SK-N-DZ (cell line): ENCODE measurements around the gene DPAGT1.
A peak's percentile ranks its signal among the peaks of the same experiment; 100 is the strongest.
"Not testable (repeated sequence)": the region's sequence is repeated elsewhere in the genome, so short reads cannot be mapped to it uniquely, and the experiment has no call there.

ENCODE experiments used
- DNase-seq: peaks from one replicate; pipeline ENCODE4 v3.0.0-alpha.2; 2015; ENCODE audit warnings: low spot score

Gene DPAGT1

DNA sequence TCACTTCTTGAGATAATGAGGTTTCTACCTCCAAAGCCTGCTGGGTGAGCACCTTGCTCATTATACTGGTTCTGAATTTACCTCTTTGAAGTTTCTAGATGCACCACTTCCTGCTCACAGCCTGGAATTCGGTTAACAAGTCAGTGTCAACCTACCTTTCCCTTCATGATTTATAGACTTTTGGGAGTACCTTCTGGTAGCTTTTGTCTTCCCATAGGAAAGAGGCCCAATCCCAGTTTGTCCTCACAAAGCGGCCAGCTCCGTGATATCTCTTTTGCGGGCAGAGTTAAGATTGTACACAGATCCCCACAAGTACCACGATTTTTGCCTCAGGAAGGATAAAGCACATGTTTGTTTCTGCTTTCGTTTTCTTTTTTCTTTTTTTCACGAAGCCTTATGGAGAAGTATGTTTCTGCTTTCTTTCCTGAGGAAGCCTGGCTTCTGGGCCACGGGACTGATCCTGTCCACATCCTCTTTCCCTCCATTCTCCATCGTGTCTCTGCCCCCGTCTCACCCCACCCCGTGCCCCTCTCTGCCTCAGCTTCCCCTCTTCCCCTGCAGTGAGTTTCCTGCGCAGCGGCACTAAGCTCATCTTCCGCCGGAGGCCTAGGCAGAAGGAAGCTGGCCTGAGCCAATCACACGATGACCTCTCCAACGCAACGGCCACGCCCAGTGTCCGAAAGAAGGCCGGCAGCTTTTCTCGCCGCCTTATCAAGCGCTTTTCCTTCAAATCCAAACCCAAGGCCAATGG lies 14.0 kb upstream of the DPAGT1 start:
- no peak for DNase-seq

DNA sequence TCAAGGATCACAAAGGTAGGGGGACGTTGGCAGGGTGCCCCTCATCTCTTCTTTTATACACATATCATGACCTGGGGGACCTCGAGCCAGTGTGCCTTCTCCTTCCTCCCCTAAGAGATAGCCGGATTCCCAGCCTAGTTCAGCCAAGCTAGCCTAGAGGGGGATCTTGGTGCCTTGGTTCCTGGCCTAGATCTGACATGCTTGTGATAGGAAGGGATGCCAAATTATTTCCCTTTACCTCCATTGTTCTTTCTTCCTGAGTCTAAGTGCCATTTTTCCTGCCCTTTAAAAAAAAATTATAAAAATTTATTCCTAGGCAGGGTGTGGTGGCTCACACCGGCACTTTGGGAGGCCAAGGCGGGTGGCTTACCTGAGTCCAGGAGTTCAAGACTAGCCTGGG lies 12.7 kb upstream of the DPAGT1 start:
- DNase-seq = no peak

- DNase-seq = no peak
Measured at GRCh38 chr11:119113716-119114115, 12.1 kb upstream of the DPAGT1 start.

- no peak for DNase-seq
Measured at GRCh38 chr11:119112314-119113020, 10.8 kb upstream of the DPAGT1 start.

DNA sequence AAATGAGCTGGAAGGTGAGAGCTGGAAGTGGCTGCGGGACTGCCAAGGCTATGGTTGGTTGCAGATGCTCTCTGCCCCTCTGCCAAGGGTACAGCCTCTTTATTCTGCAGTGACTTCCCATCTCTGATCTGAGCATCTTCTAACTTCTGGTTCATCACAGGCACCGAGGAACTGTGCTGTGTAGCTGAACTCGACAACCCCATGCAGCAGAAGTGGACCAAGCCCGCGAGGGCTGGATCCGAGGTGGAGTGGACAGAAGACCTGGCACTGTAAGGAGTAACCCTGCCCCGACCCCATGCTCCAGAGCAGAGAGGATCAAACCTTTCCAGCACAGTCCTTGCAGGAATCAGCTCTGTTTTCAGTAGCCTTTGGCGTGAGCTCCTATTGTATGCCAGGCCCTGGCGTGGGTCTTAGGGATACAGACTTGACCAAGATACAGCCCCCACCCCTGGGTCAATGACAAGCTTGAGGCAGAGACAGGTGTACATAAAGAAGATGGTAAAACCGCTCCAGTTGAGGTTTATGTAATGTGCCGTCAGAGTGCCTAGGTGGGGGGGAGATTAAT lies 9.8 kb upstream of the DPAGT1 start:
- no peak for DNase-seq

- no peak for DNase-seq
Measured at GRCh38 chr11:119110439-119110838, 8.8 kb upstream of the DPAGT1 start.

DNA sequence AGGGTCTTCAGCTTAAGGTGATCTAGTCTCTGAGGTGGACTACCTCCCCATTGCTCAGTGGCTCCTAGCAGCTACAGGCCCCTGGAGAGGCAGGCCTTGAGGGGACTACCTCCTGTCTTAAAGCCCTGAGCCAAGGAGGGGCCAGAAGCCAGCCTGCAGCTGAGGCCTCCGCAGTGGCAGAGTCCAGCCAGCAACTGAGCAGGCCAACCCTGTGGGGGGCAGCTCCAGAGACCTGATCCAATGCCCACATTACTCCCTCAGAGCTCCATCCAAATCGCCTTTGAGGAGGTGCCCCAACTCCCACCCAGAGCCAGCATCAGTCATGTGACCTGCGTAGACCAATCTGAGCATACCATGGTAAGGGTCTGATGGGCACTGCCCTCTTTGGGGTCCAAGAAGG lies 8.2 kb upstream of the DPAGT1 start:
- DNase-seq = no peak

DNA sequence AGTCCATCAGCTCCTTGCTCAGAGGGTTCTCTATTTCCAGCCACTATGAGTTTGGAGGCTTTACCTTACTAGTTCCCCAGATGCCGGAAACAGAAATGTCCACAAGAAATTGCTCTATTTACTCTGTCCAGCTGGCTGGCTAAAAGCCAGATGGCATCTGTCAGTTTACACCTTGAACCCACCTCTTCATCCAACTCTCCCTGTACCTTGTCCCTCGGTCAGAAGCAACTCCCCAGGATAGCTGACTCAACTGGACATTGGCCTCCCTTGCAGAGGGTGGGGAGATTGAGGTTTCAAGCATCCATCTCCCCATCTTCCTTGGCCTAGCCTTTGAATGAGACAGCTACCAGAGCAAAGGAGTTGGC lies 7.2 kb upstream of the DPAGT1 start:
- no peak for DNase-seq

DNA sequence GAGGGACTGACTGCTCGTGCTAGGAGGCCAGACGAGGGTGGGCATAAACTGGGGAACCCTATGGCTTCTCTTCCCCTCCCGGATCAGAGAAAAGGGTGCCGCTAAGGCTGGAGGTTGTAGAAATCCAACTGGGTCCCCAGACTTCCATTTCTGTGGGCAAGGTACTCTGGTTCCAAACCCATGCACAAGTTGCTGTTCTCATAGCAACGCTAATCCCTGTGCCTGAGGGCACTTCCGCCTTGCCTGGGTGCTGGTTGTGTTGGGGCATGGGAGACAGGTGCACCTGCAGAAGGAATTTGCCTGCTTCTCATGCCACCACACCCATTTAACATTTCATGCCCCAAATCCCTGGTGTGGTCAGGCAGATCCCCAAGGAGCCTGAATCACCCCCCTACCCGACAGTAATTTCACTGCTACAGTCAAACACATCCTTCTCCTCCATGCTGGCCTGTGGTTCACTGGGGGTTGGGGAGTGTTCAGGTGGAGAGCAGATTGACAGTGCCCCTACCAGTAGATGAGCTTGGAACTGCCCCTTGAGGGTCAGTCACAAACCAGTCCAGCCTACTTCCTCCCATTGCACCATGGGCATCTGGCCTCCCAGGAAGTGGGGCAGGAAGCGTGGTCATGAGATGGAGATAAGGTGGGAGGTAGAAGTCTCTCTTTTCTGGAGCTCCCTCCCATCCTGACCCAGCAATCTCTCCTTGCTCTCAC lies 6.6 kb upstream of the DPAGT1 start:
- no peak for DNase-seq

DNA sequence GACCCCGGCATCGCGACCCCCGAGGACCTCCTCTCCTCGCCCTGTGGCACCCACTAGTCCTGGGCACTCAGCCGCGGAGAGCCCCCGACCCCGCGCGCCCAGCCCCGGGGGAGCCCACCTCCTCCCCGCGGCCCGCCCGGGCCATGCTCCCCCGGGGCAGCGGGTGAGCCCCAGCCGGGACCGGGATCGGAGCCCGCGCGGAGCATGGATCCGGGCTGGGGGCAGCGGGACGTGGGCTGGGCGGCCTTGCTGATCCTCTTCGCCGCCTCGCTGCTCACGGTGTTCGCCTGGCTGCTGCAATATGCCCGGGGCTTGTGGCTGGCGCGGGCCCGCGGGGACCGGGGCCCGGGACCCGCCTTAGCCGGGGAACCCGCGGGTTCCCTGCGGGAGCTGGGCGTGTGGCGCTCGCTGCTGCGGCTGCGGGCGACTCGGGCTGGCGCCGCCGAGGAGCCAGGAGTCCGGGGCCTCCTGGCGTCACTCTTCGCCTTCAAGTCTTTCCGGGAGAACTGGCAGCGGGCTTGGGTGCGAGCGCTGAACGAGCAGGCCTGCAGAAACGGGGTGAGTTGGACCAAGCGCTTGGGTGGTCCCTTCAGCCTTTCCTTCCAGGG lies 6.0 kb upstream of the DPAGT1 start:
- DNase-seq = no peak

DNA sequence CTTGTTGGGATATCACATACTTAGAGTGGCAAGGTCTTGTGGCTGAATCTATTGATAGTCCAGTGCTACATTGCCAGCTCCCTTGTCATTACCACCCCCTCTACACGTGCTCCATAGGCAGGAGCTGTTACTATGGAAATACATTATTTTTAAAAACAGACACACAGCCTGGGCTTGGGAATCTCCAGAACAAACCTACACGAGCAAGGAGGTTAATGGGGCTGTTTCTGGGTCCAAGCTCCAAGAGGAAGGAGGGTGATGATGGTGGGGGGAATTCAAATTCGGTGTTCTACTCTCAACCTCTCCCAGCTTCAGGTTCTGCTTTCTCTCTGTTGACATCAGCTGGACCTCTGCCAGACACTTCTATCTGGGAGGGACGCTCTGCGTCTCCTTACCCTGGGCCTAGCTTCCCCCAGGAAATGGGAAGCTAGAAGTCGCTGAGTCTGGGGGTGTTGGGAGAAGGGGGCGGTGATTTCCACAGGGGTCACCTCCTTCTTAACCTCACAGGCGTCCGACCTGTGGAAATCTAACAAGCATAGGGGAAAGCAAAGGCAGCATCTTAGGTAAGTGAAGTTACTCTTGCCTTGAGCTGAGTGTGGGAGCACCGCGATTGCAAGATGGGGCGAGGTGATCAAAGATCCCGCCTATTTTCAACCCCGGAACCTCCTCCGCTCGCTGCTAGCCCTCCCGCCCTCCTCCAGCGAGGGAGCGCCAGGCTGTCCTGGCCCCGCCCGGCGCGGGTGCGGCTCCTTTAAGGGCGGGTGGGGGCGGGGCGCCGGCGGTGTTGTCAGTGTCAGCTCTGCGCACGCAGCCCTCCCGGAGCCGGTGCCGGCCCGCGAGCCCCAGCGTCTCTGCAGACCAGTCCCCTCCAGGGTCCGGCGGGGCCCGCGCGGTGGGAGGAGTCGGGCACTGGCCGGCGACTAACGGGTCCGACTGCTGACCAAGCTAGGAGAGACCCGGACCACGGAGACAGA lies 5.2 kb upstream of the DPAGT1 start, which contains the start of gene C2CD2L:
C2CD2L (plus strand) TSS at position 781 of the 974 bp plus-strand sequence. CDS start 398 bp downstream, outside the sequence.
- peak; percentile 79 for DNase-seq

- no peak for DNase-seq
Measured at GRCh38 chr11:119103793-119104192, 2.1 kb upstream of the DPAGT1 start.

DNA sequence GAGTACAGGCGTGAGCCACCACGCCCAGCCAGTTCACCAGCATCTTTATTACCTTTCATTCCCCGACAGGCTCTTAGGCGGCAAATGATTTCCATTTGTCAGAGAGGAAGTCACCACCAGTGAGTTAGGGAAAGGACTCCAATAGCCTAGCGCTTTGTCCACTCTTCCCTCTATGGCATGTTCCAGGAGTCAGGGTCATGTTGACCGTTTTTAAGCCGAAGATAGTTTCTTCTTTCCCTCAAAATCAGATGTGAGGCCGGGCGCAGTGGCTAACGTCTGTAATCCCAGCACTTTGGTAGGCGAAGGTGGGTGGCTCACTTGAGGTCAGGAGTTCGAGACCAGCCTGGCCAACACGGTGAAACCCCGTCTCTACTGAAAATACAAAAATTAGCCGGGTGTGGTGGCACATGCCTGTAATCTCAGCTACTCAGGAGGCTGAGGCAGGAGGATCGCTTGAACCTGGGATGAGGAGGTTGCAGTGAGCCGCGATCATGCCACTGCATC lies 1.6 kb upstream of the DPAGT1 start:
- not testable (repeated sequence) for DNase-seq

DNA sequence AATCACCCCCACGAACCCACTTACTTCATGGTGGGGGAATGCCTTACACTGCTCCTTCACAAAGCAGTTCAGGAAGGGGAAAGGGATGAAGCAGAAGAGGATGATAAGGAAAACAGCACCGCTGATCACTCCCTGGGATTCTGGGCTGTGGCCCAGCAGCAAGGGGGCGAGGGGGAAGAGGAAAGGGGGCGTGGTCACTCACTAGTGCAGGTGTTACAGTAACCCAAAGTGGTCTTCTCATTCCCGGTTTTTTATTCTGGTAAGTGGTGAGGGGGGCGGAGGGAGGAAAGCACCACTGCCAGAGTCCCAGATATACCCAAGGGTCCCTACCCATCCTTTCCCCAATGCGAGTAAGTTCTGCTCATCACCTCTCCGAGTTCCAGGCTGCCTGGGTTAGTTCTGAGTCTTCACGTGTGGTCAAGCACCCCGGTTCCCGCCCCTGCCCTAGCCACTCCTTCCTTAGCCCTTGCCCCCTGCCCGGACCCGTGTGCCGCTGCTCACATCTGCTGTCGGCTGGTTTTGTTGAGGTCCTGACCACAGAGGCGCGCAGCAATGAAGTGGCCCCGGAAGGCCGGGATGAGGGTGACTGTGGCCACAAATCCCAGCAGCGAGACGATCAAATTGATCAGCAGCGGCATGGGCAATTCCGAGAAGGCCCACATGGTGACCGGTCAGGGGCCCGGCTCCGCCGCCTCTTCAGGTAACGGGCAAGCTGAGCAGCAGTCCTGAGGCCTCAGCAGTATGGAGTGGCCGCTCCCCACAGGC lies 477 bp downstream of the DPAGT1 start:
- DNase-seq = no peak

DNA sequence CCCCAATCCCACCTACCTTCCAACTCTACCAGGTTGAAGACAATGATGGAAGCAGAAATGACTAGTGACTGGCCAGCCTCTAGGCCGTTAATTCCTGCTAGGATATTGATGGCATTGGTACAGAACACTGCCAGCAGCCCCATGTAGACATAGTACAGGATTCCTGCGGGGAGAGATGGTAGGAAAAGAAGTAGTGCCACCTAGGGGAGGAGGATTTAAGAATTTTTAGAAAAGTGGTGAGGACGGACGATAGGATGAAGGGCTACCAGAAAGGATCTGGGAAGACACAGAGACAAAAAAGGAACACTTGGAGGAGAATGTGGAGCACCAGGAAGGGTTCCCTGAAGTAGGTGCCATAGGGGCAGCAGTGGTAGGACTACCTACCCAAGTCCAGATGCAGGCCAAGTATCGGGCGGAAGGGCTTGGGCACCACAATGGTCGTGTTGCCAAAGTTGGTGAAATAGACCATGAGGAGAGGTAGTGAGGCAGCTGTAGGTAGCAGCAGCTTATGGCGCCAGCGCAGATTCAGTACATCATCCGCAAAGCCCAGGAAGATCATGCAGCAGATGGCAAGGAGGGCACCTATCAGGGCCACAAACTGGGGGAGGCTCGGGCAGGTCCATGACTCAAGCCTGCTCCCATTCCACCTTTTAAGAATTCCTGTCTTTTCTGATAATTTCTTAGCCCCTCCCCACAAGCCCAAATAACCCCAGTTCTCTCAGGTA lies 1.2 kb downstream of the DPAGT1 start:
- no peak for DNase-seq

- DNase-seq = no peak
Measured at GRCh38 chr11:119099711-119100110, 1.9 kb downstream of the DPAGT1 start.

GRCh38 chr11:119095066-119095880 lies 6.4 kb downstream of the DPAGT1 start:
- DNase-seq = peak; percentile 98

- DNase-seq = no peak
Measured at GRCh38 chr11:119094816-119095065, 6.9 kb downstream of the DPAGT1 start.
